Endothelial cell of umbilical vein (primary cell): ENCODE data around the gene USP40.

Experiments used
- EZH2 ChIP-seq: IDR thresholded peaks from 2 replicates; pipeline ENCODE4 v1.6.1; 2012; ENCODE audit warnings: borderline replicate concordance, low read depth, mild to moderate bottlenecking, moderate library complexity, low read length, inconsistent platforms; ENCODE audit not compliant: severe bottlenecking
- JUN ChIP-seq: IDR thresholded peaks from 2 replicates; pipeline ENCODE4 v1.6.1; 2011; ENCODE audit warnings: borderline replicate concordance, low read depth; ENCODE audit not compliant: insufficient read length, insufficient read depth
- POLR2A ChIP-seq: IDR thresholded peaks from 2 replicates; pipeline ENCODE4 v1.6.1; 2012; ENCODE audit warnings: low read depth, mild to moderate bottlenecking, control low read depth, low read length
- POLR2AphosphoS5 ChIP-seq: IDR thresholded peaks from 2 replicates; pipeline ENCODE4 v1.6.1; 2012; ENCODE audit warnings: low read depth, mild to moderate bottlenecking, control low read depth, low read length, moderate library complexity; ENCODE audit not compliant: insufficient read depth
- TF ChIP-seq, protein P1 (sequence below), 2 donors: IDR thresholded peaks; 1 replicate in 1 of 2; 2 replicates in 1 of 2; pipeline ENCODE4 v1.5.1; 2011; ENCODE audit warnings: low read length in 2 of 2, mild to moderate bottlenecking in 2 of 2, moderate library complexity in 2 of 2, control low read depth in 1 of 2, inconsistent platforms in 1 of 2, low read depth in 1 of 2; ENCODE audit not compliant: insufficient read depth in 1 of 2; ENCODE audit errors: extremely low read depth in 1 of 2

DNA sequence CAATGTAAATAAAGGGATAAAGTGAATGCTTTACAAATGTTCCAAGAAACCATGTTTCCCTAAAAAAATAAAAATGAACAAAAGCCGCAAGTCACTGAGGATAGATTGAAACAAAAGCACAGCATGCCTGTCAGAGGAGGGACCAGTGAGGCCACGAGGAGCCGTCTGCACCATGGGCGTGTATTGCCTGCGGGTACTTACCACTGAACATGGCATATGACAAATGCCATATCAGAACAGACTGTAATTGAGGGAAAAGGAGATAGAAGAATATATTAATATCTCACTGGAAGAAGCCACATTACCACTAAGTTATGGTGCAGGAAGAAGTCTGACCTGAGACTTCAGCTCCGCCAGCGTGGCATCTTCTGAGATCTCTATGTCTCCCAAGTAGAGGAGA is 75.8 kb downstream of the USP40 start:
- no peak for TF ChIP-seq POLR2A
- TF ChIP-seq POLR2AphosphoS5 = no peak
- TF ChIP-seq, protein P1, sequence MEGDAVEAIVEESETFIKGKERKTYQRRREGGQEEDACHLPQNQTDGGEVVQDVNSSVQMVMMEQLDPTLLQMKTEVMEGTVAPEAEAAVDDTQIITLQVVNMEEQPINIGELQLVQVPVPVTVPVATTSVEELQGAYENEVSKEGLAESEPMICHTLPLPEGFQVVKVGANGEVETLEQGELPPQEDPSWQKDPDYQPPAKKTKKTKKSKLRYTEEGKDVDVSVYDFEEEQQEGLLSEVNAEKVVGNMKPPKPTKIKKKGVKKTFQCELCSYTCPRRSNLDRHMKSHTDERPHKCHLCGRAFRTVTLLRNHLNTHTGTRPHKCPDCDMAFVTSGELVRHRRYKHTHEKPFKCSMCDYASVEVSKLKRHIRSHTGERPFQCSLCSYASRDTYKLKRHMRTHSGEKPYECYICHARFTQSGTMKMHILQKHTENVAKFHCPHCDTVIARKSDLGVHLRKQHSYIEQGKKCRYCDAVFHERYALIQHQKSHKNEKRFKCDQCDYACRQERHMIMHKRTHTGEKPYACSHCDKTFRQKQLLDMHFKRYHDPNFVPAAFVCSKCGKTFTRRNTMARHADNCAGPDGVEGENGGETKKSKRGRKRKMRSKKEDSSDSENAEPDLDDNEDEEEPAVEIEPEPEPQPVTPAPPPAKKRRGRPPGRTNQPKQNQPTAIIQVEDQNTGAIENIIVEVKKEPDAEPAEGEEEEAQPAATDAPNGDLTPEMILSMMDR (IDR thresholded peaks at IDR 0.05; ENCODE audit: extremely low read depth in 1 of 2, insufficient read depth in 1 of 2, low read depth in 1 of 2, low read length in 2 of 2) = no peak
- no peak for TF ChIP-seq EZH2
- TF ChIP-seq JUN = no peak
